AG04450 (cell line): ENCODE results near the gene EIF3L. TPM values are rescaled to one million over a fixed set of nuclear protein-coding genes. Genes with fewer than 3 reads are reported as not detected.

Experiments
- CTCF ChIA-PET: fragments of 300-600, 350-600 bp; formaldehyde crosslinking; extraction: SDS; loops from one replicate; lab custom pipeline; 2022; ENCODE audit warnings: antibody characterized with exemption, inconsistent platforms; lab: Charles Lee
- POLR2A ChIA-PET: fragments of 350-600 bp; formaldehyde crosslinking; extraction: SDS; loops from one replicate; lab custom pipeline; 2021; ENCODE audit warnings: antibody characterized with exemption, inconsistent platforms; lab: Yijun Ruan, JAX
- DNase-seq: peaks from one replicate; pipeline ENCODE4 v3.0.0-alpha.2; 2011; ENCODE audit warnings: low read depth, low spot score
- H3K27ac ChIP-seq: one replicate; pipeline ENCODE4 v1.5.1; 2012; ENCODE audit warnings: low read depth, low read length, control low read depth
- H3K27me3 ChIP-seq: one replicate; pipeline ENCODE4 v1.6.0; 2012; ENCODE audit warnings: low read length; ENCODE audit not compliant: control insufficient read depth, insufficient read depth
- H3K4me3 ChIP-seq: 2 replicates; pipeline ENCODE4 v1.5.1; 2011; ENCODE audit warnings: mild to moderate bottlenecking, low read depth, low read length, control low read depth
- H3K9me3 ChIP-seq: 2 replicates; pipeline ENCODE4 v1.5.1; 2012; ENCODE audit warnings: low read length; ENCODE audit not compliant: control insufficient read depth, insufficient read depth
- polyA plus RNA-seq: library from polyadenylated mRNA; depleted of rRNA; stranded (reverse); fragments of >200 nt; gene quantifications from 2 replicates; pipeline ENCODE4 v1.2.3, GENCODE V29; 2011
- TF ChIP-seq, protein P1 (sequence below): IDR thresholded peaks from 2 replicates; pipeline ENCODE4 v1.5.1; 2011; ENCODE audit warnings: low read depth, low read length, control low read depth, inconsistent platforms

Gene EIF3L
- polyA plus RNA-seq, 1 experiment: 833 TPM

GRCh38 chr22:37803639-37804351 is 45.4 kb upstream of the EIF3L start:
- Histone ChIP-seq H3K4me3 (no peak overlapping the region), H3K9me3 (no peaks in the 10 kb centered on the region; the same call in 1 of the 2 replicates), H3K27ac (no peak overlapping the region), H3K27me3 (no peaks in the 10 kb centered on the region)
- ChIA-PET CTCF (interaction anchor here (1.2 kb wide), 1 partner anchor 197 kb away, joined by 3 read pairs; no protein-coding TSS in a partner anchor), POLR2A (interaction anchor here (0.7 to 1.6 kb wide), 3 partner anchors 28 to 161 kb away, joined by 3 to 7 read pairs (median 4); partner anchors contain the start of gene LGALS1)
- DNase-seq: no peak
- TF ChIP-seq, protein P1, sequence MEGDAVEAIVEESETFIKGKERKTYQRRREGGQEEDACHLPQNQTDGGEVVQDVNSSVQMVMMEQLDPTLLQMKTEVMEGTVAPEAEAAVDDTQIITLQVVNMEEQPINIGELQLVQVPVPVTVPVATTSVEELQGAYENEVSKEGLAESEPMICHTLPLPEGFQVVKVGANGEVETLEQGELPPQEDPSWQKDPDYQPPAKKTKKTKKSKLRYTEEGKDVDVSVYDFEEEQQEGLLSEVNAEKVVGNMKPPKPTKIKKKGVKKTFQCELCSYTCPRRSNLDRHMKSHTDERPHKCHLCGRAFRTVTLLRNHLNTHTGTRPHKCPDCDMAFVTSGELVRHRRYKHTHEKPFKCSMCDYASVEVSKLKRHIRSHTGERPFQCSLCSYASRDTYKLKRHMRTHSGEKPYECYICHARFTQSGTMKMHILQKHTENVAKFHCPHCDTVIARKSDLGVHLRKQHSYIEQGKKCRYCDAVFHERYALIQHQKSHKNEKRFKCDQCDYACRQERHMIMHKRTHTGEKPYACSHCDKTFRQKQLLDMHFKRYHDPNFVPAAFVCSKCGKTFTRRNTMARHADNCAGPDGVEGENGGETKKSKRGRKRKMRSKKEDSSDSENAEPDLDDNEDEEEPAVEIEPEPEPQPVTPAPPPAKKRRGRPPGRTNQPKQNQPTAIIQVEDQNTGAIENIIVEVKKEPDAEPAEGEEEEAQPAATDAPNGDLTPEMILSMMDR: no peak

DNA sequence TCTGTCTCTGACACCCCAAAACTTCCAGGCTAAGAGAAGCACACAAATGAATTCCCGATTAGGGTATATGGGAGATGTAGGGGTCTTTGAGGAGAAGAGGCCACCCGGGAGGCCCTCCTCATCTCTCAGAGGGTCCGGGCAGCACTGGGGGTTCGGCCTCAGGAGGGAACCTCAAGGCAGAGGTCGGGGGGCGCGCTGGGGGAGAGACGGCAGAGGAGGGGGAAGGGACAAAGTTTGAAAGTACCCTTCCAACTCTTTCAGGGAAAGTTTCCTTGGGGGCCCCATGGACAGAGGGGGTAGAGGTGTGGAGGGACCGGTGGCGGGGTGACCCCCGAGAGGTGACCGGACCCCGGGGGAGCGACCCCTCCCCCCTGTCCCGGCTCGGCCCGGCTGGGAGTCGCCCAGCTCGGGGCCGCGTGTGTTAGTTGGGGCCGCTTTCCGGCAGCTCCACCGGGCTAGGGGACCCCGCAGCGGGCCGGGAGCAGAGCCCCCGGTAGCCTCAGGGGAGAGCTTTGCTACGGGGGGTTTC is 44.8 kb upstream of the EIF3L start:
- ChIA-PET POLR2A (interaction anchor here (0.7 to 1.6 kb wide), 5 partner anchors 8 to 161 kb away, joined by 3 to 7 read pairs (median 4); partner anchors contain the start of gene LGALS1), CTCF (interaction anchor here (1.2 kb wide), 1 partner anchor 198 kb away, joined by 3 read pairs; no protein-coding TSS in a partner anchor)
- TF ChIP-seq, protein P1: no peak
- no peaks in the 10 kb centered on the region; the same call in 1 of the 2 replicates for H3K9me3 ChIP-seq
- no peak for DNase-seq
- H3K27ac ChIP-seq: peak overlapping the region; percentile 47
- H3K27me3 ChIP-seq: no peaks in the 10 kb centered on the region
- H3K4me3 ChIP-seq: peak overlapping the region; percentile 80

- ChIA-PET CTCF (interaction anchor here (1.2 kb wide), 1 partner anchor 198 kb away, joined by 3 read pairs; no protein-coding TSS in a partner anchor), POLR2A (interaction anchor here (0.7 to 1.6 kb wide), 5 partner anchors 9 to 162 kb away, joined by 3 to 7 read pairs (median 4); partner anchors contain the start of gene LGALS1)
- peak overlapping the region; percentile 73 for H3K27ac ChIP-seq
Measured at GRCh38 chr22:37804881-37805809, 44.1 kb upstream of the EIF3L start.

DNA sequence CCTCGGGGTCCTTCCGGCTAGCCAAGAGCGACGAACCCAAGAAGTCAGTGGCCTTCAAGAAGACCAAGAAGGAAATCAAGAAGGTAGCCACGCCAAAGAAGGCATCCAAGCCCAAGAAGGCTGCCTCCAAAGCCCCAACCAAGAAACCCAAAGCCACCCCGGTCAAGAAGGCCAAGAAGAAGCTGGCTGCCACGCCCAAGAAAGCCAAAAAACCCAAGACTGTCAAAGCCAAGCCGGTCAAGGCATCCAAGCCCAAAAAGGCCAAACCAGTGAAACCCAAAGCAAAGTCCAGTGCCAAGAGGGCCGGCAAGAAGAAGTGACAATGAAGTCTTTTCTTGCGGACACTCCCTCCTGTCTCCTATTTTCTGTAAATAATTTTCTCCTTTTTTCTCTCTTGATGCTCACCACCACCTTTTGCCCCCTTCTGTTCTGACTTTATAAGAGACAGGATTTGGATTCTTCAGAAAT is 43.4 kb upstream of the EIF3L start:
- Histone ChIP-seq H3K4me3 (peak overlapping the region; percentile 80), H3K9me3 (no peaks in the 10 kb centered on the region; the same call in 1 of the 2 replicates), H3K27ac (peak overlapping the region; percentile 73), H3K27me3 (no peaks in the 10 kb centered on the region)
- TF ChIP-seq, protein P1: no peak
- CTCF ChIA-PET: no interaction called here
- DNase-seq: no peak
- POLR2A ChIA-PET: interaction anchor here (1.6 kb wide), 1 partner anchor 131 kb away, joined by 7 read pairs; the partner anchor contains the start of gene LGALS1

More at GRCh38 chr22:37804881-37805809, 44.1 kb upstream of the EIF3L start:
- H3K27me3 ChIP-seq: no peaks in the 10 kb centered on the region
- TF ChIP-seq, protein P1: no peak
- peak overlapping the region; percentile 80 for H3K4me3 ChIP-seq
- DNase-seq: no peak
- H3K9me3 ChIP-seq: no peaks in the 10 kb centered on the region; the same call in 1 of the 2 replicates
